Non-pigmented ciliary epithelial cell (primary cell): Measurements from ENCODE around the gene KCP.

ENCODE experiments used
- DNase-seq: peaks from one replicate; pipeline ENCODE4 v3.0.0-alpha.2; 2010; ENCODE audit warnings: low read depth

KCP gene

DNA sequence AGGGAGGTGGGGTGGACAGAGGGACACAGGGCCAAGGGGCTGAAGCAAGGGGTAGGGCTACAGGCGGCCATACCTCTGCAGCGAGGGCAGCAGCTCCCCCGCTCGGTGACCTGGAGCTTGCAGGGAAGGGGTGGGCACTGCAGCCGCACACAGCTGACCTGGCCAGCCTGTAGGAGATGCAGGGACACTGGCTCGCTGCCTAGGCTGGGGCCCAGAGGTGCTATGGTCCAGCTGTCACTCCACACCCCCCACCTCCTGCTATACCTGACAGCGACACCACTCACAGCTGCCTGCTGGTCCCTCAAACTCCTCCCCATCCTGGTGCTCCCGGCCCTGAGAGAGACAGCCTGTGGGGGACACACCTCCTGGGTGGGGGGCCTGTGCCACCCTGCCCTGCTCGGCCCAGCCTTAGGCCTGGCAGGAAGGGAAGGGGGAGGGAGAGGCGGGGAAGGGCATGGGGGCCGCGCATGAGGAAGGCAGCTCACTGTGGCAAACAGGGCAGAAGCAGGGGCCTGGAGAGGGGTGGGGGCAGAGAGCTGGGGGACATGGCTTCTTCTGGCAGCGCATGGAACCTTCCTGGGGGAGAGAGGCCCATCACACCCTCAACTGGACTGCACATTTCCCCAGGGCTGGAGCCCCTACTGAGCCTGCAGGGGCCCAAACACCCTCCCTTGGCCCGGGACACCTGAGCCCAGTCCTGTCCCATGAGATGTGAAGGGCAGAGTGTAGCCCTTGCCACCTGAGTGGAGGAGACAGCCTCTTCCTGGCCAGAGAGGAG, 23.9 kb downstream of the KCP start:
- DNase-seq: no peak

- DNase-seq: no peak
These were observed 24.9 kb downstream of the KCP start for GRCh38 chr7:128885370-128886187.

- DNase-seq: no peak
These were observed 25.7 kb downstream of the KCP start for GRCh38 chr7:128884561-128885369.

DNA sequence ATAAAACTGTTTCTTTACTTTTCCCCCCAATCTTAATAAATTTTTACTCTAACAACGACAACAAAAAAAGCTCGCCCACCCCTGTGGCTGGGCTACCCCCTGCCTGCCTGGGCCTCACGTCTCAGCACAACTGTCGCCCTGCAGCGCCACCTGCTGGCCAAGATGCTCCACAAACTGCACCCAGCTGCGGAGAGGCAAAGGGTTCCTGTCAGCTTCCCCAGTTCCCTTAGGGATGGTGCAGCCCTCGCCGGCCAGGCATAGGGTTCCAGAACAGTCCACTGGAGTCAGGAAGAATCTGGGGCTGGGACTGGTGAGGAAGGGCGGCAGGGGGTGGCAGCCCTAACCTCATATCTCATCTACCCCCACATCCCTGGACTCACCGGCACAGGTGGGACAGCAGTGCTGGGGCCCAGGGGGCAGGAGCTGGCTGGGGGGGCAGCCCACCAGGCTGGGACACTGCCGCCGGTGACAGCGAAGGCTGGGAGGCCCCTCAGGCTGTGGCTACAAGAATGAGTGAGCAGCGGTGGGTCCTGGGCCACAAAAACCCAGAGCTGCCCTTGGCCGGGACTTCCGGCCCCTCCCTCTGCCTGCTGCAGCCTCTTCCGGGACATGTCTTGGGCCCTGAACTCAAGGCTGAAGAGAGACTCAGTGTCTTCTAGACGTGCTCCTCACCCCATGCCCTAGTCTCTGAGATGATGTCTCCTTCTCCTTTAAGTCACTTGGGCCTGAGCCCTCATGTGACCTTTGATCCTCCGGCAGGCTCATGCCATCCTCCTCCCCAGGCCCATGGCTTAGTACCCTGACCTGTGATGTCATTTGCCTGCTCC, 26.7 kb downstream of the KCP start:
- DNase-seq: no peak

GRCh38 chr7:128882134-128882533, 28.4 kb downstream of the KCP start:
- no peak for DNase-seq

DNA sequence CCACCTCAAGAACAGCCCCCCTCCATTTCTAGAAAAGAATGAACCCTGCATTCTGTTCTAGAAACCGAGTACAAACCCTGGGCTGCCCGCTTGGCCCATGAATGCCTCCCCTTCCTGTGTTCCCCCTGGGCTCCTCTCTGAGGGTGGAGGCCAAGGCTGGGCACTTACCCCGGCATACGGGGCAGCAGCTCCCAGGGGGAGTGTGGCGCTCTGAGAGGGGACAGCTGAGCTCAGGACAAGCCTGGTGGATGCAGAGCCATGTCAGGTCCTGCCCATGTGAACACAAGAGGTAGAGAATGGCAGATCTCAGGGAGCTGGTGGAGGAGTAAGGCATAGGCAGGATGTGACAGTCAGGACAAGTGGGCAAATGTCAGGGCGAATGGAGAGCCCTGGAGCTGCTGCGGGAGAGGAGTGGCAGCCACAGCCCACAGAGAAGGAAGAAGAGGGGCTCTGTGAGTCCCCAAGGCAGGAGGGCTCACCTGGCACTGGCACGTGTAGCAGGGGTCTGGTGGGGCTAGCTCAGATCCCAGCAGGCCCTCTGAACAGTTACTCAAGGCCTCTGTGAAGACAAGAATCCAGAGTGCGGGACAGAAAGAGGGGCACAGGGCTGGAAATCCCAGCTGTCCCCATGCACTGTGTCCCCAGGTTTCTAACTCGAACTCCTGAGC, 28.9 kb downstream of the KCP start:
- DNase-seq: no peak

- no peak for DNase-seq
These were observed 29.6 kb downstream of the KCP start for GRCh38 chr7:128880791-128881457.

GRCh38 chr7:128879939-128880746, 30.4 kb downstream of the KCP start:
- no peak for DNase-seq

DNA sequence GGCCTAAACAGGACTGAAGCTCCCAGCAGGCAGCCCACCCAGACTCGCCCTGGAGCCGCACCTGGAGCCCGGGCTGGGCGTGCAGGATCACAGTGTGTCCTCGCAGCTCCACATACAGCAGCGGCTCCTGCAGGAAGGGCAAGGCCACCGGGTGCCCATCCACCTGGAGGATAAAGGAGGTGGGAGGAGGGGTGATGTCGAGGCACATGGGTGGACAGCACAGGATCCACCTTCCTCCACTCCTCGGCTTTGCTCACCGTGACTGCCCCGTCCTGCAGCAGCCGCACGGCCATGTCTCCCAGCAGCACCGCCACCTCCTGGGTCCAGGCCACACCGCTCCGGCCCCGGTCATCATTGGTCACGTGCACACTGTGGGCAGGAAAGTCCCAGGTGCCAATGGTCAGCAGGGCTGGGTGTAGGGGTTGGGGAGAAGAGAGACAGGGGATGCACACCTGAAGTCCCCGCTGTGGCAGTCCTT, 31.0 kb downstream of the KCP start:
- no peak for DNase-seq

GRCh38 chr7:128878226-128879105, 32.0 kb downstream of the KCP start:
- DNase-seq: no peak

DNA sequence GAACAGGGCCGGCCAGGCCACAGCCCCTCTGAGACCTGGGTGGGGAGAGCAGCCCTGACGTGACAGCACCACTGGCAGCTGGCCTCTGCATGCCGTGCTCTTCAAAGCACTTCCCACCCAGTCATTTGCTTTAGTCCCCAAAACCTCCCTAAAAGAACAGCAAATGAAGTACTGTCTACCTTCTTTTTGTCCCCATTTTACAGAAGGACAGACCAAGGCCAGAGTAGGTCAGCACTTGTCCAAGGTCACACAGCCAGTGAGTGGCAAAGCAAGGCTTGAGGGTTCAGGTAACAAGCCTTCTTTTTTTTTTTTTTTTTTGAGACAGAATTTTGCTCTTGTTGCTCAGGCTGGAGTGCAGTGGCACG, 32.8 kb downstream of the KCP start:
- DNase-seq: no peak

DNA sequence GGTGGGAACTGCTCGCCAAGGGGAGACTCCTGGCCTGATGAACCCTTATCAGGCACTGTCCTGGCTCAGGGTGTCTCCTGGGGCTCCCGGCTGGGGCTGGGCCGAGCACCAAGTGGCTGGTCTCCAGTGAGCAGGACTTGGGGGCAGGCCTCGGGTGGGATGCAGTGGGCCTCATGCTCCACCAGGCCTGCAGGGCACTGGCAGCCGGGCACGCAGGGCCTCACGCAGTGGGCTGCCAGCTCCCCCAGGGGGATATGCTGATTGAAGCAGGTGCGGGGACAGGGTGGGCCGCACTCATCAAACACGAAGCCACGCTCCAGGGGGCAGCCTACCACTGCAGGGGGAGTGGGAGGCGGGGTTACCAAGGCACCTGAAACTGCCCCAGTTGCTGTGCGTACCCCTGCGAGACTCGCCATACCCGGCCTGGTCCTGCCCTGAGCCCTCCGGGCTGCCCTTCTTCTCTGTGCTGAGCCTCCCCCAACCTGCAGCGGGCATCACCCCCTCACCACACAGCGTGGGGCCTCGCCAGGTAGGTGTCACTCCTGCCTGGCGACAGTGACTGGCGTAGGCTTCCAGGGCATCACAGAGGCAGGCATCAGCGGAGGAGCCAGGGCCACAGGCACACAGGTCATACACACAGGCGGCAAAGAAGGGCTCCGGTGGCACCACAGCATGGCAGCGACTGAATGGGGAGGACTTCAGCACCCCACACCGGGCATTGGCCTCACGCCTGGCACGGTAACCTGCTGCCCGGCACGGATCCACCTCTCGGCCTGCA, 33.3 kb downstream of the KCP start:
- no peak for DNase-seq

DNA sequence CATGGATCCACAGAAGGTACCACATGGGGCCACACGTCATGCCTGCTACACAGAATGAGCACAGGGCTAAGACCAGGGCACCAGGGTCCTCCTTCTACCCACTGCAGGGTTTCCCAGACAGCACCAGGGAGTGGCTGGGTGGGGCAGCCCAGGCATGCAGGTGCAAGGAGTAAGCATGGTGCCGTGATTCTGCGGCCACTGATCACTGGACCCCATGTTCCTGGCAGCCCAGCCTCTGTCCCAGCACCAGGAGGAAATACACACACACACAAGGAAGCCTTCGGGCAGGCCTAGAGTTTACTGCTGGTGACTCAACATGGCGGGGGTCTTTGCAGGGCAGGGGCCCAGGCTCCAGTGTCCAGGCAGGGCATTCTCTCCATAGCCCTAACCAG, 33.9 kb downstream of the KCP start:
- DNase-seq: no peak

DNA sequence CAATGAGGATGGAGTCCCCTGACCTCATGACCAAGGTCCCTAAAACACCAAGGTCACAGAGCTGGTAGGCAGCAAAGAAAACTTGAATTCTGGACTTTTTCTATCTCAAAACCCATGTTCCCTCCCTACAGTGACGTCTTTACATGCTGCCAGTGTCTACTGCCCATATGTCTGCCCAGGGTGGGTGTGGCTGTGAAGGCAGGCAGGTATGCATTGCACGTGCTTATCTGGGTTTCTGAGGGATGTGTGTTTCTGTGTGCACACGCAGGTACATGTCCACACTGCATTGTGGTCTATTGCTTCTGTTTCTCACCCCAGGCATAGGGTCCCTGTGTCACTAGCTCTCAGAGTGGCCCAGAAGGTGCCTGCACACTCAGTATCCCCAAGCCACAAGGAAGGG, 34.4 kb downstream of the KCP start:
- DNase-seq: no peak

- no peak for DNase-seq
These were observed 35.0 kb downstream of the KCP start for GRCh38 chr7:128875523-128875948.

GRCh38 chr7:128874140-128875031, 36.1 kb downstream of the KCP start:
- DNase-seq: no peak

- DNase-seq: no peak
These were observed 37.3 kb downstream of the KCP start for GRCh38 chr7:128873234-128873633.
